Heart right ventricle (tissue), 16 donors: ENCODE results near the gene SDHA. TPM values are rescaled to one million over a fixed set of nuclear protein-coding genes. Genes with fewer than 3 reads are reported as not detected.
"Not testable (repeated sequence)": the region's sequence is repeated elsewhere in the genome, so short reads cannot be mapped to it uniquely, and the experiment has no call there.

Experiments
- ATAC-seq, 8 donors: fragments of 200-7000 bp; cut with Tn5 transposase; one replicate each; pipeline ENCODE4 v1.9.1; 2020; ENCODE audit warnings: mild to moderate bottlenecking in 8 of 8, moderate library complexity in 8 of 8, moderate number of reproducible peaks in 1 of 8
- DNase-seq, 2 donors: peaks; one replicate each; pipeline ENCODE4 v3.0.0-alpha.2; 2020
- H3K27ac ChIP-seq, 10 donors: fragments of 200-600 bp; sonication (generic) in 2 of 10; one replicate each; pipeline versions ENCODE4 v1.5.0 to v1.8.0; 2020 to 2022; ENCODE audit warnings: mild to moderate bottlenecking in 3 of 10
- H3K27me3 ChIP-seq, 7 donors: fragments of 200-600 bp; one replicate each; pipeline ENCODE4 v1.8.0; 2021 to 2022; ENCODE audit warnings: mild to moderate bottlenecking in 2 of 7
- H3K36me3 ChIP-seq, 9 donors: fragments of 200-600 bp; sonication (generic) in 1 of 9; one replicate each; pipeline versions ENCODE4 v1.5.0 to v1.8.0; 2020 to 2022; ENCODE audit warnings: mild to moderate bottlenecking in 2 of 9
- H3K4me1 ChIP-seq, 9 donors: fragments of 200-600 bp; sonication (generic) in 1 of 9; one replicate each; pipeline versions ENCODE4 v1.5.0 to v1.8.0; 2020 to 2022; ENCODE audit warnings: mild to moderate bottlenecking in 4 of 9
- H3K4me3 ChIP-seq, 10 donors: fragments of 200-600 bp; sonication (generic) in 2 of 10; one replicate each; pipeline versions ENCODE4 v1.5.0 to v1.8.0; 2020 to 2022; ENCODE audit warnings: mild to moderate bottlenecking in 7 of 10, moderate library complexity in 2 of 10
- H3K9me3 ChIP-seq, 11 donors: fragments of 200-600 bp in 10 of 11; sonication (generic) in 2 of 11; one replicate each; pipeline versions ENCODE4 v1.5.0 to v1.8.0; 2013 to 2022; ENCODE audit warnings: mild to moderate bottlenecking in 2 of 11, control low read depth in 1 of 11, moderate library complexity in 1 of 11
- WGBS, 2 donors: extraction: QIAGEN DNeasy Blood & Tissue Kit; methylation state at CpG; one replicate each; pipeline ENCODE4 v1.1.7; 2013; ENCODE audit warnings: inconsistent platforms in 1 of 2; 5-methylcytosine and 5-hydroxymethylcytosine counted together
- intact Hi-C, 10 donors: fragments of 100-400 bp; cut with DNase I; formaldehyde crosslinking; loops; one replicate each; pipeline versions ENCODE4 v1.11.1 to v1.14.2; 2022
- polyA plus RNA-seq, 2 donors: library from polyadenylated mRNA; stranded (reverse); fragments of 200-250 nt; gene quantifications; one replicate each; pipeline ENCODE4 v1.2.3, GENCODE V29; 2013
- total RNA-seq, 10 donors: library from RNA; stranded (reverse); fragmentation: NEBNext Ultra II Directional in 3 of 10; extraction: Animal tissue kit (Norgen Biotek cat#: 25700) in 3 of 10; gene quantifications; one replicate each; pipeline versions ENCODE4 v1.2.1 to v1.2.4, GENCODE V29; 2021 to 2023
- TF ChIP-seq, protein P1 (sequence below), 9 donors: fragments of 200-600 bp; sonication (generic) in 2 of 9; IDR thresholded peaks; one replicate each; pipeline versions ENCODE4 v1.5.0 to v1.8.0; 2021 to 2022; ENCODE audit warnings: antibody characterized with exemption in 9 of 9, mild to moderate bottlenecking in 5 of 9, moderate library complexity in 1 of 9
- donor health status: Arrhythmogenic right ventricular cardiomyopathy.
- donor health status: ischemic (EF 13 %, LVEDD 7.1; RV severe dilation, severe dysfunction).
- donor health status: healthy with polysubstance abuse.
- donor health status: DM: no; HTN: yes; CAD: no.
- donor health status: DM: no; HTN: no; CAD: no.
- donor health status: ischemic (EF 25% LVEDD 6.9; RV normal size, moderate dysfunction).
- donor health status: ischemic (EF 25% LVEDD 5.7; RV mildly dilated, moderate dysfunction).
- donor health status: healthy.
- donor health status: DM: yes; HTN: yes; CAD: no.
- donor health status: Ischemic cardiomyopathy.
- donor health status: ischemic (EF 35%, LVEDD 5.7; RV mildly dilated, moderate dysfunction).
- donor health status: nonischemic (EF 11% LVEDD 7.7; RV severe dilation, severe dysfunction).
- donor health status: DM: yes; HTN: yes; CAD: no.
- donor health status: PGD.
- donor health status: ischemic (EF 29% LVEDD 5.4; RV normal size, mild dysfunction).
- donor health status: nonischemic (EF 23%, LVEDD 6.1; RV moderate dilation, normal function).

SDHA gene
- total and polyA plus RNA-seq, 12 donors = 317 to 897 (median 809) TPM

DNA sequence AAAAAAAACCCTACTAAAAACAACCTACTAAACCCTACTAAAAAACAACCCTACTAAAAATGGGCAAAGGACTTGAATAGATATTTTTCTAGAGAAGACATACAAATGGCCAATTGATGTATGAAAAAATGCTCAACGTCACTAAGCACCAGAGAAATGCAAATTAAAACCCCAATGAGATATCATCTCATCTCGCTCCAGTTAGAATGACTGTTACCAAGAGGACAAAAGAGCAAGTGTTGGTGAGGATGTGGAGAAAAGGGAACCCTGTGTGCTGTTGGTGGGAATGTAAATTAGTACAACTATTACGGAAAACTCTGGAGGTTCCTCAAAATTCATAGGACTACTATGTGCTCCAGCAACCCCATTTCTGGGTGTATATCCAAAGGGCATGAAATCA is 10.8 kb downstream of the SDHA start:
- Histone ChIP-seq H3K9me3 (no peaks in the 10 kb centered on the region), H3K27me3 (no peaks in the 10 kb centered on the region), H3K4me1 (peaks cover 0 to 6% (median 0%) of the 10 kb centered on the region in 9 donors), H3K27ac (no peak overlapping the region), H3K4me3 (no peak overlapping the region), H3K36me3 (peaks cover 10 to 100% (median 76%) of the 10 kb centered on the region in 9 donors)
- ATAC-seq (no peak), DNase-seq (no peak)
- WGBS, 2 donors = 78 to 90% methylated on average over 3 of the region's 3 CpGs
- intact Hi-C loops = loop anchor here in 1 of 10 donors (10.0 kb wide), 1 partner anchor 46 kb away; the partner anchor contains the start of gene PDCD6
- TF ChIP-seq, protein P1, sequence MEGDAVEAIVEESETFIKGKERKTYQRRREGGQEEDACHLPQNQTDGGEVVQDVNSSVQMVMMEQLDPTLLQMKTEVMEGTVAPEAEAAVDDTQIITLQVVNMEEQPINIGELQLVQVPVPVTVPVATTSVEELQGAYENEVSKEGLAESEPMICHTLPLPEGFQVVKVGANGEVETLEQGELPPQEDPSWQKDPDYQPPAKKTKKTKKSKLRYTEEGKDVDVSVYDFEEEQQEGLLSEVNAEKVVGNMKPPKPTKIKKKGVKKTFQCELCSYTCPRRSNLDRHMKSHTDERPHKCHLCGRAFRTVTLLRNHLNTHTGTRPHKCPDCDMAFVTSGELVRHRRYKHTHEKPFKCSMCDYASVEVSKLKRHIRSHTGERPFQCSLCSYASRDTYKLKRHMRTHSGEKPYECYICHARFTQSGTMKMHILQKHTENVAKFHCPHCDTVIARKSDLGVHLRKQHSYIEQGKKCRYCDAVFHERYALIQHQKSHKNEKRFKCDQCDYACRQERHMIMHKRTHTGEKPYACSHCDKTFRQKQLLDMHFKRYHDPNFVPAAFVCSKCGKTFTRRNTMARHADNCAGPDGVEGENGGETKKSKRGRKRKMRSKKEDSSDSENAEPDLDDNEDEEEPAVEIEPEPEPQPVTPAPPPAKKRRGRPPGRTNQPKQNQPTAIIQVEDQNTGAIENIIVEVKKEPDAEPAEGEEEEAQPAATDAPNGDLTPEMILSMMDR (IDR thresholded peaks at IDR 0.05) = no peak

DNA sequence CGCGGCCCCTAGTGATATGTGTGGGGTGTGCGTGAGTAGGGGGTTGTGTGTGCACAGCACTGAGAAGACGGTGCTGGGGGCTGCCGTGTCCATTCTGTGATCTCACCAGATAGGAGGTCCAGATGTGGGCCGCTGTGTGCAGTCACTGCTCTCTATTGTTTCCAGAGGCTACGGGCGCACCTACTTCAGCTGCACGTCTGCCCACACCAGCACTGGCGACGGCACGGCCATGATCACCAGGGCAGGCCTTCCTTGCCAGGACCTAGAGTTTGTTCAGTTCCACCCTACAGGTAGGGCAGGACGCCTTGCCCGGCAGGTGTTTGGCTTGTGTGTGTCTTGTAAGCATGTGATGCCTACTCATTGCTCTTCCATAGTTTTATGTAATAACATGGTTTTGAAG is 12.6 kb downstream of the SDHA start:
- 92 to 93% methylated on average over 14 of the region's 14 CpGs for WGBS, 2 donors
- TF ChIP-seq, protein P1 (IDR thresholded peaks at IDR 0.05) = no peak
- DNase-seq (no peak), ATAC-seq (peak in 3 of 8 donors; percentile 19 to 28 (median 19))
- no peaks in the 10 kb centered on the region for H3K27me3 ChIP-seq
- no peak overlapping the region for H3K4me3 ChIP-seq
- intact Hi-C loops = no loop called here
- no peaks in the 10 kb centered on the region for H3K9me3 ChIP-seq
- no peaks in the 10 kb centered on the region for H3K4me1 ChIP-seq
- no peak overlapping the region for H3K27ac ChIP-seq
- H3K36me3 ChIP-seq = peaks cover 3 to 100% (median 71%) of the 10 kb centered on the region in 9 donors

DNA sequence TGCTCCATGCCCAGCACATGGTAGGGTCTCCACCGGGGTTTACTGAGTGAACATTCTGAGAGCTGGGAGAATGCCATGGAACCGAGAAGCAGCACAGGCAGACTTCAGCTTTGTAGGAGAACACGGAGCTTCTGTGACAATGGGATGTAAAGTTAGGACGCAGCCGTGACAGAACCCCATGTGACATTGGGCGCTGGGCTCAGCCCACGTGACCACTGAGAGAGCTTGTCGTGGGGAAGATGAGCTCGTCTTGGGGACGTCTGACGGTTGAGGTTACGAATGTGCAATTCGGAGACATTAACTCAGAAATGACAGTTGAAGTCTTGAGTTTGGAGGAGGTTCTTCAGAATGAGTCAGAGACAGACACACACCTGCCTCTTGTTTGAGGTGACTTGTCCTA is 13.5 kb downstream of the SDHA start:
- H3K36me3 ChIP-seq = peaks cover 3 to 100% (median 71%) of the 10 kb centered on the region in 9 donors

DNA sequence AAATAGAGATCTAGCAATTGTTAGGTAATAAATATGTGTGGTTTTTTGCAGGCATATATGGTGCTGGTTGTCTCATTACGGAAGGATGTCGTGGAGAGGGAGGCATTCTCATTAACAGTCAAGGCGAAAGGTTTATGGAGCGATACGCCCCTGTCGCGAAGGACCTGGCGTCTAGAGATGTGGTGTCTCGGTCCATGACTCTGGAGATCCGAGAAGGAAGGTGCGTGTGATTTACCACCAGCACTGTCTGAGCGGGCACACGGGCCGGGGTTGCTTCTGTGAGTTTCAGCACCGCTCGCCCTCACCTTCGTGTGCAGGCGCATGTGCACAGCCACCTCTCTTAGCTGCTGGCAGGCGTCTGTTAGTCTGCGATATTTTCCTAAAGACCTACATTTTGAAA is 15.3 kb downstream of the SDHA start:
- DNase-seq, H3K9me3 ChIP-seq, H3K27me3 ChIP-seq, H3K4me3 ChIP-seq, H3K27ac ChIP-seq, intact Hi-C loops, H3K4me1 ChIP-seq: not testable (repeated sequence)
- peaks cover 0 to 100% (median 69%) of the 10 kb centered on the region in 9 donors for H3K36me3 ChIP-seq
- peak in 1 of 8 donors; percentile 7 for ATAC-seq
- WGBS, 2 donors = 96 to 97% methylated on average over 20 of the region's 20 CpGs

More for the DNA sequence above, 13.5 kb downstream of the SDHA start:
- TF ChIP-seq, protein P1 (IDR thresholded peaks at IDR 0.05) = no peak
- 79 to 83% methylated on average over 13 of the region's 13 CpGs for WGBS, 2 donors
- ATAC-seq (no peak), DNase-seq (no peak)
- Histone ChIP-seq H3K4me3 (no peak overlapping the region), H3K9me3 (no peaks in the 10 kb centered on the region), H3K27me3 (no peaks in the 10 kb centered on the region), H3K4me1 (no peaks in the 10 kb centered on the region), H3K27ac (no peak overlapping the region)
- intact Hi-C loops = no loop called here

DNA sequence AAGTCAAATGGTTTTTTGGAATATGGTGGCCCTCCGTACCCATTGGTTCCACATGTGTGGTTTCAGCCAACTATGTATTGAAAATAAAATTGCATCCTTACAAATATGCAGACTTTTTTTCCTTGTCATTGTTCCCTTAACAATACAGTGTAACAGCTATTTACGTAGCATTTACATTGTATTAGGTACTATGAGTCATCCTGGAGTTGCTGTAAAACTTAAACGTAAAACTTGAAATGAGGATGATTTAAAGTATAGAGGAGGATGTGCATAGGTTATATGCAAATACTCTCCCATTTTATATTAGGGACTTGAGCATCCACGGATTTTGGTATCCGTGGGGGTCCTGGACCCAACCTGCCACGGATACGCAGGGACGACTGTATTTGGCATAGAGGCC is 16.3 kb downstream of the SDHA start:
- WGBS, 2 donors = 84 to 94% methylated on average over 8 of the region's 8 CpGs
- no peak overlapping the region for H3K27ac ChIP-seq
- peaks cover 0 to 100% (median 67%) of the 10 kb centered on the region in 9 donors for H3K36me3 ChIP-seq
- H3K4me3 ChIP-seq = no peak overlapping the region
- intact Hi-C loops = no loop called here
- TF ChIP-seq, protein P1 (IDR thresholded peaks at IDR 0.05) = no peak
- H3K27me3 ChIP-seq = no peaks in the 10 kb centered on the region
- DNase-seq = no peak
- H3K4me1 ChIP-seq = no peaks in the 10 kb centered on the region
- H3K9me3 ChIP-seq = no peaks in the 10 kb centered on the region
- no peak for ATAC-seq

DNA sequence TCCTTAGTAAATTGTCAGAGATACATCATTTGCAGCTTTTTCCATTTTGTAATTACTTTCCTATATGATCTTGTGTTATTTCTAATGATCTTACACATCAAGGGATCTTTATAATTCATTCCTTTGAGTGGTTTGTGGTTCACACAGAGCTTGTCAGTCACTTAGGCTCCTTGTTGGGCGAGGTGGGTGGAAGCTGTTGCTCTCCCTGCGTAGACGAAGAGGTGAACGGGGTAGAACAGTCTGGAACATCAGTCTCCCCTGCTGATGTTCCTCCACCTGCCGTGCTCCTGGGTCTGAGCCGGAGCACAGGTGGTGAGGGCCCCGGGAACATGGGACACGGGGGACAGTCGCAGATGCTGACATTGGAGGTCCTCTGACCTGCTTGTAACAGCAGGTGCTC is 17.4 kb downstream of the SDHA start:
- H3K27me3 ChIP-seq, intact Hi-C loops, ATAC-seq, DNase-seq, H3K9me3 ChIP-seq, H3K4me1 ChIP-seq, H3K4me3 ChIP-seq, H3K27ac ChIP-seq: not testable (repeated sequence)
- peaks cover 0 to 100% (median 63%) of the 10 kb centered on the region in 9 donors for H3K36me3 ChIP-seq
- 93 to 94% methylated on average over 4 to 7 of the region's 9 CpGs for WGBS, 2 donors

DNA sequence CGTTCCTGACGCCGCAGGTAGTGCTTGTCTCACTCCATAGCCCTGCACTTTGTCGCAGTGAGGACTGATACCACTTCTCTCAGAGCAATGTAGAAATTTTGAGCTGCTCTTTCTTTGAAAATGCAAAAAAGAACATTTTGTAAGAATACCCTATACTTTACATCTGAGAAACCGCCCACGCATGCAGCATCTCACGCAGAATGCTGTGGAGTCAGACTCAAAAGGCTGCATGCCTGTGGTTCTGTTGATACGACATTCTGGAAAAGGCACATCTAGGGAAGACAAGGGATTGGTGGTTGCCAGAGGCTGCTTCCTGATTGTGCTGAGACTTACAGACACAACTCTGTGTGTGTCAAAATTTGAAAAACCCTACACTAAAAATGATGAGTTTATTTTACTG is 19.8 kb downstream of the SDHA start:
- H3K36me3 ChIP-seq = peaks cover 0 to 100% (median 78%) of the 10 kb centered on the region in 9 donors
- WGBS, 2 donors = 93% methylated on average over 7 to 8 of the region's 8 CpGs
- H3K4me3 ChIP-seq, H3K27ac ChIP-seq, DNase-seq, H3K4me1 ChIP-seq, intact Hi-C loops, ATAC-seq, H3K9me3 ChIP-seq, H3K27me3 ChIP-seq: not testable (repeated sequence)

DNA sequence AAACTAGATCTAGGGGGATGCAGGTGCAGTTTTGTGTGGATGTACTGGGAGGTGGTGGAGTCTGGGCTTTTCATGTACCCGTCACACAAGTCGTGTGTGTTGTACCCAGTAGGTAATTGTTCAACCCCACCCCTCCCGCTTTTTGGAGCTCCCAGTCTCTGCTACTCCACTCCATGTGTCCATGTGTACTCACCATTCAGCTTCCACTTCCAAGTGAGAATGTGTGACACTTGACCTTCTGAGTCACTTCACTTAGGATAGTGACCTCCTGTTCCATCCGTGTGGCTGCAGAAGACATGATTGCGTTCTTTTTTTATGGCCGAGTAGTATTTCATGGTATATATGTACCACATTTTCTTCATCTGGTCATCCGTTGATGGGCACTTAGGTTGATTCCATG is 22.4 kb downstream of the SDHA start:
- H3K27ac ChIP-seq, H3K4me3 ChIP-seq, H3K9me3 ChIP-seq, DNase-seq, H3K4me1 ChIP-seq, intact Hi-C loops, H3K27me3 ChIP-seq: not testable (repeated sequence)
- WGBS, 2 donors = 86 to 89% methylated on average over 7 of the region's 7 CpGs
- peak in 2 of 8 donors; percentile 20 to 33 for ATAC-seq
- peaks cover 0 to 100% (median 60%) of the 10 kb centered on the region in 9 donors for H3K36me3 ChIP-seq
